Neural cell (in vitro differentiated cells): Measurements from ENCODE around the gene SOX5. TPM values are rescaled to one million over a fixed set of nuclear protein-coding genes. Genes with fewer than 3 reads are reported as not detected.

Experiments
- H2AFZ ChIP-seq: fragments of 200-600, 300-800 bp; sonication (generic), shearing (Covaris generic); 2 replicates; pipeline ENCODE4 v1.6.0; 2014; ENCODE audit warnings: low read depth, mild to moderate bottlenecking, antibody characterized with exemption, low read length, moderate library complexity
- H3F3A ChIP-seq: fragments of 200-600 bp; shearing (Covaris generic); 2 replicates; pipeline ENCODE4 v1.6.1; 2016; ENCODE audit warnings: mild to moderate bottlenecking, moderate library complexity, mixed read lengths, antibody characterized with exemption, low read length; ENCODE audit not compliant: insufficient read depth, poor library complexity, severe bottlenecking
- H3K27ac ChIP-seq: fragments of 200-600, 300-800 bp; sonication (generic), shearing (Covaris generic); 2 replicates; pipeline ENCODE4 v1.5.1; 2014; ENCODE audit warnings: mild to moderate bottlenecking, low read length, moderate library complexity
- H3K27me3 ChIP-seq: fragments of 300-800, 200-600 bp; sonication (generic), shearing (Covaris generic); 2 replicates; pipeline ENCODE4 v1.6.0; 2014; ENCODE audit warnings: mild to moderate bottlenecking, low read depth, low read length, moderate library complexity; ENCODE audit not compliant: insufficient read depth
- H3K36me3 ChIP-seq: fragments of 300-800, 200-600 bp; sonication (generic), shearing (Covaris generic); 2 replicates; pipeline ENCODE4 v1.5.1; 2014; ENCODE audit warnings: mild to moderate bottlenecking, antibody characterized with exemption, low read length, moderate library complexity; ENCODE audit not compliant: insufficient read depth
- H3K4me2 ChIP-seq: fragments of 300-800, 200-600 bp; sonication (generic), shearing (Covaris generic); 2 replicates; pipeline ENCODE4 v1.6.0; 2014; ENCODE audit warnings: mild to moderate bottlenecking, low read length
- H3K4me3 ChIP-seq: fragments of 300-800, 200-600 bp; sonication (generic), shearing (Covaris generic); 2 replicates; pipeline ENCODE4 v1.5.1; 2014; ENCODE audit warnings: mild to moderate bottlenecking, low read length, moderate library complexity
- H3K79me2 ChIP-seq: fragments of 200-600 bp; shearing (Covaris generic); replicated peaks from 2 replicates; pipeline ENCODE4 v1.6.0; 2014; ENCODE audit warnings: mild to moderate bottlenecking, low read length, moderate library complexity; ENCODE audit not compliant: insufficient read depth
- H3K9ac ChIP-seq: fragments of 300-800, 200-600 bp; sonication (generic), shearing (Covaris generic); 2 replicates; pipeline ENCODE4 v1.6.1; 2016; ENCODE audit warnings: mild to moderate bottlenecking, low read length, mixed read lengths
- H3K9me2 ChIP-seq: fragments of 200-600 bp; shearing (Covaris generic); 2 replicates; pipeline ENCODE4 v1.6.1; 2016; ENCODE audit warnings: mild to moderate bottlenecking, low read length, mixed read lengths; ENCODE audit not compliant: insufficient read depth
- H3K9me3 ChIP-seq: fragments of 200-600, 300-800 bp; sonication (generic), shearing (Covaris generic); 2 replicates; pipeline ENCODE4 v1.6.1; 2016; ENCODE audit warnings: mild to moderate bottlenecking, mixed run types, low read length, moderate library complexity, mixed read lengths
- H4K20me1 ChIP-seq: fragments of 200-600 bp; shearing (Covaris generic); 2 replicates; pipeline ENCODE4 v1.6.1; 2016; ENCODE audit warnings: mild to moderate bottlenecking, mixed run types; ENCODE audit not compliant: insufficient read depth
- CTCF ChIP-seq: fragments of 450-650 bp; IDR thresholded peaks from 2 replicates; pipeline ENCODE4 v1.5.1; 2014; ENCODE audit warnings: antibody characterized with exemption, mild to moderate bottlenecking, moderate library complexity; ENCODE audit not compliant: poor library complexity, severe bottlenecking
- EP300 ChIP-seq: fragments of 450-650 bp; conservative IDR thresholded peaks from 2 replicates; pipeline ENCODE4 v1.6.1; 2014; ENCODE audit warnings: antibody characterized with exemption, mild to moderate bottlenecking, moderate library complexity; ENCODE audit not compliant: poor library complexity, severe bottlenecking
- EZH2 ChIP-seq: fragments of 200-600, 300-800 bp; shearing (Covaris generic), sonication (generic); IDR thresholded peaks from 2 replicates; pipeline ENCODE4 v1.6.1; 2014; ENCODE audit warnings: antibody characterized with exemption, low read length, borderline replicate concordance, mild to moderate bottlenecking; ENCODE audit not compliant: insufficient read depth, poor library complexity, severe bottlenecking
- MXI1 ChIP-seq: fragments of 450-650 bp; conservative IDR thresholded peaks from 2 replicates; pipeline ENCODE4 v1.6.1; 2014; ENCODE audit warnings: antibody characterized with exemption, mild to moderate bottlenecking; ENCODE audit not compliant: poor library complexity, severe bottlenecking
- POLR2AphosphoS5 ChIP-seq: IDR thresholded peaks from 2 replicates; pipeline ENCODE4 v1.6.1; 2012
- RAD21 ChIP-seq: fragments of 450-650 bp; conservative IDR thresholded peaks from 2 replicates; pipeline ENCODE4 v1.6.1; 2014; ENCODE audit warnings: antibody characterized with exemption, mild to moderate bottlenecking, moderate library complexity
- REST ChIP-seq: IDR thresholded peaks from 2 replicates; pipeline ENCODE4 v1.6.1; 2012; ENCODE audit warnings: borderline replicate concordance
- SMC3 ChIP-seq: fragments of 450-650 bp; conservative IDR thresholded peaks from 2 replicates; pipeline ENCODE4 v1.6.1; 2014; ENCODE audit warnings: antibody characterized with exemption, mild to moderate bottlenecking, moderate library complexity; ENCODE audit not compliant: poor library complexity
- TAF1 ChIP-seq: IDR thresholded peaks from 2 replicates; pipeline ENCODE4 v1.6.1; 2012; ENCODE audit warnings: low read depth
- polyA plus RNA-seq: library from polyadenylated mRNA; depleted of rRNA; stranded (reverse); fragments of >200 nt; gene quantifications from 2 replicates; pipeline ENCODE4 v1.2.3, GENCODE V29; 2014

SOX5 gene
- polyA plus RNA-seq, 1 donor from 2014 or later, result 1.8 TPM

GRCh38 chr12:23885394-23885793 is 64.1 kb downstream of the SOX5 start:
- no peaks in the 10 kb centered on the region for H3K9me3 ChIP-seq
- H3K4me2 ChIP-seq, result no peak overlapping the region
- peaks cover 49% of the 10 kb centered on the region for H3K79me2 ChIP-seq
- TF ChIP-seq SMC3, result no peak
- no peak for TF ChIP-seq EP300
- TF ChIP-seq POLR2AphosphoS5, result no peak
- no peak for TF ChIP-seq REST
- no peak for TF ChIP-seq EZH2
- no peak for TF ChIP-seq MXI1
- no peak for TF ChIP-seq CTCF
- TF ChIP-seq RAD21, result no peak
- TF ChIP-seq TAF1, result no peak
- no peaks in the 10 kb centered on the region for H3F3A ChIP-seq
- H2AFZ ChIP-seq, result no peak overlapping the region
- no peaks in the 10 kb centered on the region for H3K9me2 ChIP-seq
- no peaks in the 10 kb centered on the region for H3K36me3 ChIP-seq
- H3K27ac ChIP-seq, result no peak overlapping the region
- no peaks in the 10 kb centered on the region for H3K27me3 ChIP-seq
- H4K20me1 ChIP-seq, result no peaks in the 10 kb centered on the region
- H3K4me3 ChIP-seq, result no peak overlapping the region
- H3K9ac ChIP-seq, result no peak overlapping the region

GRCh38 chr12:23884909-23885308 is 64.6 kb downstream of the SOX5 start:
- no peak overlapping the region for H3K4me2 ChIP-seq
- H3K9me2 ChIP-seq, result no peaks in the 10 kb centered on the region
- H3K79me2 ChIP-seq, result peaks cover 47% of the 10 kb centered on the region
- H3K27ac ChIP-seq, result no peak overlapping the region
- TF ChIP-seq SMC3, result no peak
- TF ChIP-seq EP300, result no peak
- TF ChIP-seq POLR2AphosphoS5, result no peak
- no peak for TF ChIP-seq CTCF
- TF ChIP-seq EZH2, result no peak
- no peak for TF ChIP-seq MXI1
- no peaks in the 10 kb centered on the region for H4K20me1 ChIP-seq
- H3K27me3 ChIP-seq, result no peaks in the 10 kb centered on the region
- no peak overlapping the region for H2AFZ ChIP-seq
- H3K4me3 ChIP-seq, result no peak overlapping the region
- H3K9ac ChIP-seq, result no peak overlapping the region
- no peaks in the 10 kb centered on the region for H3F3A ChIP-seq
- H3K36me3 ChIP-seq, result no peaks in the 10 kb centered on the region
- no peaks in the 10 kb centered on the region for H3K9me3 ChIP-seq
